Testis (tissue), 3 donors: Measurements from ENCODE around the gene SDC1. TPM values are rescaled to one million over a fixed set of nuclear protein-coding genes. Genes with fewer than 3 reads are reported as not detected.

Experiments used
- DNase-seq: peaks from one replicate; pipeline ENCODE4 v3.0.0-alpha.2; 2019
- H3K27ac ChIP-seq, 2 donors: fragments of 200-600 bp; sonication (generic); one replicate each; pipeline ENCODE4 v1.5.1; 2019
- H3K27me3 ChIP-seq: fragments of 200-600 bp; sonication (generic); one replicate; pipeline ENCODE4 v1.5.1; 2019
- H3K36me3 ChIP-seq: fragments of 200-600 bp; sonication (generic); one replicate; pipeline ENCODE4 v1.5.1; 2017; ENCODE audit warnings: low read depth; ENCODE audit errors: missing control alignments
- H3K4me1 ChIP-seq: fragments of 200-600 bp; sonication (generic); one replicate; pipeline ENCODE4 v1.5.1; 2019
- H3K4me3 ChIP-seq, 2 donors: fragments of 200-600 bp; sonication (generic); one replicate each; pipeline ENCODE4 v1.5.1; 2017 to 2019
- H3K9me3 ChIP-seq: fragments of 200-600 bp; sonication (generic); one replicate; pipeline ENCODE4 v1.5.1; 2017
- CTCF ChIP-seq, 3 experiments: fragments of 450-650 bp in 2 of 3; fragments of 200-600 bp in 1 of 3; sonication (generic) in 1 of 3; IDR thresholded peaks; one replicate each; pipeline ENCODE4 v1.5.1; 2016 to 2019; ENCODE audit warnings: antibody characterized with exemption in 3 of 3, mild to moderate bottlenecking in 2 of 3, moderate library complexity in 1 of 3
- POLR2A ChIP-seq: fragments of 450-650 bp; IDR thresholded peaks from one replicate; pipeline ENCODE4 v1.6.1; 2017; ENCODE audit warnings: antibody characterized with exemption, mild to moderate bottlenecking, moderate library complexity
- WGBS, 2 donors: methylation state at CpG; one replicate each; pipeline ENCODE4 v1.1.5; 2018; 5-methylcytosine and 5-hydroxymethylcytosine counted together
- intact Hi-C: fragments of 100-400 bp; cut with DNase I; formaldehyde crosslinking; loops from one replicate; pipeline ENCODE4 v1.15.1; 2023; ENCODE audit warnings: low total_unique reads
- polyA plus RNA-seq: library from polyadenylated mRNA; stranded (reverse); fragments of 350-450 nt; fragmentation: Illumina TruSeq; extraction: RNeasy Lipid Tissue Mini Kit (QIAGEN cat#74804); gene quantifications from one replicate; pipeline ENCODE4 v1.2.3, GENCODE V29; 2014; ENCODE audit warnings: low read depth, low replicate concordance; ENCODE audit not compliant: insufficient read depth
- total RNA-seq, 2 donors: library from RNA; depleted of rRNA; stranded (reverse); fragments of >200 nt; gene quantifications; one replicate each; pipeline ENCODE4 v1.2.3, GENCODE V29; 2016

SDC1 gene
- total and polyA plus RNA-seq, 3 donors from 2014 or later, result 8.7 to 11.9 (median 9.2) TPM

GRCh38 chr2:20227894-20228505 lies 3.1 kb upstream of the SDC1 start:
- Histone ChIP-seq H3K4me1 (peaks cover 4% of the 10 kb centered on the region), H3K4me3 (no peak overlapping the region), H3K27ac (no peak overlapping the region), H3K9me3 (no peaks in the 10 kb centered on the region), H3K27me3 (no peaks in the 10 kb centered on the region), H3K36me3 (no peaks in the 10 kb centered on the region)
- 92 to 93% methylated on average over 10 of the region's 10 CpGs for WGBS, 2 donors
- intact Hi-C loops, result loop anchor here (10.0 kb wide), 1 partner anchor 93 kb away; no protein-coding TSS in a partner anchor
- no peak for TF ChIP-seq CTCF (IDR thresholded peaks at IDR 0.05)
- no peak for TF ChIP-seq POLR2A
- no peak for DNase-seq

GRCh38 chr2:20226152-20226545 lies 1.2 kb upstream of the SDC1 start:
- Histone ChIP-seq H3K4me1 (peaks cover 10% of the 10 kb centered on the region), H3K27ac (no peak overlapping the region), H3K9me3 (no peaks in the 10 kb centered on the region), H3K4me3 (peak overlapping the region in 1 of 2 donors; percentile 61), H3K36me3 (no peaks in the 10 kb centered on the region), H3K27me3 (no peaks in the 10 kb centered on the region)
- intact Hi-C loops, result loop anchor here (10.0 kb wide), 1 partner anchor 91 kb away; no protein-coding TSS in a partner anchor
- WGBS, 2 donors, result 70 to 77% methylated on average over 14 of the region's 14 CpGs
- TF ChIP-seq POLR2A, result no peak
- no peak for TF ChIP-seq CTCF (IDR thresholded peaks at IDR 0.05)
- DNase-seq, result no peak

GRCh38 chr2:20225294-20226151 lies 593 bp upstream of the SDC1 start:
- intact Hi-C loops, result loop anchor here (10.0 kb wide), 1 partner anchor 91 kb away; no protein-coding TSS in a partner anchor
- TF ChIP-seq POLR2A (no peak), CTCF (IDR thresholded peaks at IDR 0.05) (peak in 2 of 3 experiments; percentile 32 to 47)

GRCh38 chr2:20224164-20224715 lies 690 bp downstream of the SDC1 start:
- intact Hi-C loops, result loop anchor here (10.0 kb wide), 1 partner anchor 89 kb away; no protein-coding TSS in a partner anchor
- no peaks in the 10 kb centered on the region for H3K27me3 ChIP-seq
- no peaks in the 10 kb centered on the region for H3K9me3 ChIP-seq

More at GRCh38 chr2:20225294-20226151, 593 bp upstream of the SDC1 start:
- 8 to 11% methylated on average over 23 to 54 of the region's 66 CpGs for WGBS, 2 donors
- peak overlapping the region; percentile 53 to 56 for H3K27ac ChIP-seq
- no peaks in the 10 kb centered on the region for H3K9me3 ChIP-seq
- DNase-seq, result peak; percentile 60
- H3K36me3 ChIP-seq, result no peaks in the 10 kb centered on the region
- H3K4me1 ChIP-seq, result peaks cover 10% of the 10 kb centered on the region
- no peaks in the 10 kb centered on the region for H3K27me3 ChIP-seq
- H3K4me3 ChIP-seq, result peak overlapping the region; percentile 51 to 61

More at GRCh38 chr2:20224164-20224715, 690 bp downstream of the SDC1 start:
- peaks cover 10% of the 10 kb centered on the region for H3K4me1 ChIP-seq
- peak overlapping the region in 1 of 2 donors; percentile 59 for H3K27ac ChIP-seq
- DNase-seq, result no peak
- no peaks in the 10 kb centered on the region for H3K36me3 ChIP-seq
- 0 to 3% methylated on average over 1 to 53 of the region's 70 CpGs for WGBS, 2 donors
- H3K4me3 ChIP-seq, result peak overlapping the region; percentile 51 to 61
- no peak for TF ChIP-seq POLR2A
